Sigmoid colon (tissue), 7 donors: ENCODE results near the gene NBAS. TPM values are rescaled to one million over a fixed set of nuclear protein-coding genes. Genes with fewer than 3 reads are reported as not detected.
A peak's percentile ranks its signal among the peaks of the same experiment; 100 is the strongest.

Experiments
- DNase-seq: peaks from one replicate; pipeline ENCODE4 v3.0.0-alpha.2; 2019
- H3K27ac ChIP-seq, 4 donors: fragments of 200-600 bp; sonication (generic); one replicate each; pipeline ENCODE4 v1.5.1; 2016 to 2019; ENCODE audit warnings: mild to moderate bottlenecking in 1 of 4
- H3K27me3 ChIP-seq, 3 donors: fragments of 200-600 bp; sonication (generic); one replicate each; pipeline ENCODE4 v1.5.1; 2019; ENCODE audit warnings: mild to moderate bottlenecking in 1 of 3
- H3K36me3 ChIP-seq, 4 donors: fragments of 200-600 bp; sonication (generic); one replicate each; pipeline ENCODE4 v1.5.1; 2016 to 2019
- H3K4me1 ChIP-seq, 4 donors: fragments of 200-600 bp; sonication (generic); one replicate each; pipeline ENCODE4 v1.5.1; 2017 to 2019
- H3K4me3 ChIP-seq, 4 donors: fragments of 200-600 bp; sonication (generic); one replicate each; pipeline ENCODE4 v1.5.1; 2017 to 2019; ENCODE audit warnings: mild to moderate bottlenecking in 2 of 4, moderate library complexity in 1 of 4
- H3K9me3 ChIP-seq, 4 donors: fragments of 200-600 bp in 3 of 4; sonication (generic) in 3 of 4; one replicate each; pipeline versions ENCODE4 v1.5.1 to v1.6.1; 2013 to 2019
- EP300 ChIP-seq, 4 donors: sonication (generic); formaldehyde crosslinking; IDR thresholded peaks; one replicate each; pipeline ENCODE4 v1.6.1; 2017; ENCODE audit warnings: antibody characterized with exemption in 4 of 4
- POLR2A ChIP-seq, 2 donors: fragments of 450-650 bp; IDR thresholded peaks; one replicate each; pipeline ENCODE4 v1.6.1; 2016; ENCODE audit warnings: antibody characterized with exemption in 2 of 2, mild to moderate bottlenecking in 2 of 2, moderate library complexity in 2 of 2
- POLR2AphosphoS5 ChIP-seq, 4 donors: sonication (generic); formaldehyde crosslinking; IDR thresholded peaks; one replicate each; pipeline ENCODE4 v1.6.1; 2017; ENCODE audit warnings: antibody characterized with exemption in 4 of 4
- WGBS, 2 donors: extraction: QIAGEN DNeasy Blood & Tissue Kit; methylation state at CpG; one replicate each; pipeline ENCODE4 v1.1.7; 2013; 5-methylcytosine and 5-hydroxymethylcytosine counted together
- intact Hi-C: fragments of 100-400 bp; cut with DNase I; formaldehyde crosslinking; loops from one replicate; pipeline ENCODE4 v1.15.1; 2023
- polyA plus RNA-seq, 3 donors: library from polyadenylated mRNA; stranded (reverse); fragments of 200-250 nt; gene quantifications; one replicate each; pipeline ENCODE4 v1.2.3, GENCODE V29; 2013
- total RNA-seq, 4 donors: library from RNA; depleted of rRNA; stranded (reverse); fragments of >200 nt; gene quantifications; one replicate each; pipeline ENCODE4 v1.1.0, GENCODE V29; 2016
- TF ChIP-seq, protein P1 (sequence below), 4 experiments: fragments of 450-650 bp in 3 of 4; fragments of 200-600 bp in 1 of 4; IDR thresholded peaks; one replicate each; pipeline ENCODE4 v1.5.1; 2016 to 2019; ENCODE audit warnings: antibody characterized with exemption in 4 of 4, mild to moderate bottlenecking in 3 of 4, moderate library complexity in 2 of 4
- donor health status: healthy with polysubstance abuse.
- donor health status: Bipolar disorder and iron deficiency.
- donor health status: healthy.

Gene NBAS
- total and polyA plus RNA-seq, 7 donors, result 3.9 to 53.2 (median 41.9) TPM

DNA sequence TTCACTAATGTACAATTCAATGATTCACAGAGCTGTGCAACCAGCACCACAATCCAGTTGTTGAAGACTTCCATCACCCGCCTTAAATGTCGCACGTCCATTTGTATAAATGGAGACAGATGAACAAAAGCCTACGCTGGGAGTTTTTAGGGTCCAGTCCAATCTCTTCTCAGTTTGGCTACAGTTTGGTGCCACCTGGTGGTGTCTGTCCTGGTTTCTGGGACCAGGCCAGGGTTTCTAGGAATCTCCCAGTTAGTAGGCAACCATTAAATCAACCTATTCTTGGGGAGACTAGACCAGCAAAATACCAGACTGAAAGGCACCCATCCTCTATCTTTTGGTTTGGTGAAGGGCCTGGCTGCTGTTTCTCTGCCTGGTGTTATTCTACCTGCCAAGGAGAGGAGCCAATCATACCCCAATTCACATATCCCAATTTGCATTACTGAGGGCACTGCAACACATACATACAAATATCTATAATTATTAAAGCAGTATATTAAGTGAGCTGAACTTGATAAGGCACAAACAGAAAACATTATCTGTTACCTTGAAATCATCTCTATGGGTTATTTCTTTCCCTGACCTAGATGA is 27.3 kb upstream of the NBAS start:
- no peak for DNase-seq

DNA sequence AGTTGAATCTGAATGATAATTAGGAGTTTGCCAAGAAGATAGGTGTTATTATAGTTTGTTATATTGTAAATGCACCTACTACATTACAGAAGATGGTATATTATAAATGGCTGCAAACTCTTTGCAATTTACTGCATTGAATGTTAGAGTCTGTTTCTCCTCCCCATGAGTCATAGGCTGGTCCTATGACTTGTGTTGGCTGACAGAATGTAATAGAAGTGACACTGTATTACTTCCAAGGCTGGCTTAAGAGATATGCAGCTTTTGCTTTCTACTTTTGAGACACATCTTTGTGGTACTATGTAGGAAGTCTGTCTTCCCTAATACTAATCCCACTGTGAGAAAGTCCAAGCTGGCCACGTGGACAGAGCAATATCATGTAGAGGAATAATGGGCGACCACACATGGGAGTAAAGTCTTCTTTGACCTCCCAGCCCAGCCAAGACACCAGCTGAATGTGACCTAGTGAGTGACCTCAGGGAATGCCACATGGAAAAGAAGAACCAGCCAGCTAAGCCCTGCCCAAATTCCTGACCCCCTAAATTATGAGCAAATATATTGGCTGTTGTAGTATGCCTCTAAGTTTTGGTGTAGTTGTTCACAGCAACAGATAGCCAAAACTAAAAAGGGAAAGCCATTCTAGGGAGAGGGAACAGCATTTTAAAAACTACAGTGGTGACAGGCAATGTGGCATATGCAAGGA is 23.8 kb upstream of the NBAS start:
- Histone ChIP-seq H3K36me3 (no peaks in the 10 kb centered on the region), H3K27ac (no peak overlapping the region), H3K4me1 (no peaks in the 10 kb centered on the region), H3K27me3 (no peaks in the 10 kb centered on the region), H3K4me3 (no peak overlapping the region), H3K9me3 (no peaks in the 10 kb centered on the region)
- intact Hi-C loops, result no loop called here
- 81 to 88% methylated on average over 2 of the region's 2 CpGs for WGBS, 2 donors
- no peak for DNase-seq
- TF ChIP-seq POLR2A (IDR thresholded peaks at IDR 0.05), result no peak
- TF ChIP-seq, protein P1, sequence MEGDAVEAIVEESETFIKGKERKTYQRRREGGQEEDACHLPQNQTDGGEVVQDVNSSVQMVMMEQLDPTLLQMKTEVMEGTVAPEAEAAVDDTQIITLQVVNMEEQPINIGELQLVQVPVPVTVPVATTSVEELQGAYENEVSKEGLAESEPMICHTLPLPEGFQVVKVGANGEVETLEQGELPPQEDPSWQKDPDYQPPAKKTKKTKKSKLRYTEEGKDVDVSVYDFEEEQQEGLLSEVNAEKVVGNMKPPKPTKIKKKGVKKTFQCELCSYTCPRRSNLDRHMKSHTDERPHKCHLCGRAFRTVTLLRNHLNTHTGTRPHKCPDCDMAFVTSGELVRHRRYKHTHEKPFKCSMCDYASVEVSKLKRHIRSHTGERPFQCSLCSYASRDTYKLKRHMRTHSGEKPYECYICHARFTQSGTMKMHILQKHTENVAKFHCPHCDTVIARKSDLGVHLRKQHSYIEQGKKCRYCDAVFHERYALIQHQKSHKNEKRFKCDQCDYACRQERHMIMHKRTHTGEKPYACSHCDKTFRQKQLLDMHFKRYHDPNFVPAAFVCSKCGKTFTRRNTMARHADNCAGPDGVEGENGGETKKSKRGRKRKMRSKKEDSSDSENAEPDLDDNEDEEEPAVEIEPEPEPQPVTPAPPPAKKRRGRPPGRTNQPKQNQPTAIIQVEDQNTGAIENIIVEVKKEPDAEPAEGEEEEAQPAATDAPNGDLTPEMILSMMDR (IDR thresholded peaks at IDR 0.05), result no peak
- TF ChIP-seq POLR2AphosphoS5 (IDR thresholded peaks at IDR 0.05), result no peak
- no peak for TF ChIP-seq EP300 (IDR thresholded peaks at IDR 0.05)

More for the DNA sequence above, 27.3 kb upstream of the NBAS start:
- intact Hi-C loops, result no loop called here
- 49 to 56% methylated on average over 4 of the region's 4 CpGs for WGBS, 2 donors
- TF ChIP-seq, protein P1 (IDR thresholded peaks at IDR 0.05), result peak in 1 of 4 experiments; percentile 27
- no peak for TF ChIP-seq POLR2A (IDR thresholded peaks at IDR 0.05)
- no peaks in the 10 kb centered on the region for H3K27me3 ChIP-seq
- no peak overlapping the region for H3K4me3 ChIP-seq
- no peak overlapping the region for H3K27ac ChIP-seq
- H3K4me1 ChIP-seq, result peaks cover 0 to 20% (median 16%) of the 10 kb centered on the region in 4 donors
- no peaks in the 10 kb centered on the region for H3K9me3 ChIP-seq
- no peaks in the 10 kb centered on the region for H3K36me3 ChIP-seq

DNA sequence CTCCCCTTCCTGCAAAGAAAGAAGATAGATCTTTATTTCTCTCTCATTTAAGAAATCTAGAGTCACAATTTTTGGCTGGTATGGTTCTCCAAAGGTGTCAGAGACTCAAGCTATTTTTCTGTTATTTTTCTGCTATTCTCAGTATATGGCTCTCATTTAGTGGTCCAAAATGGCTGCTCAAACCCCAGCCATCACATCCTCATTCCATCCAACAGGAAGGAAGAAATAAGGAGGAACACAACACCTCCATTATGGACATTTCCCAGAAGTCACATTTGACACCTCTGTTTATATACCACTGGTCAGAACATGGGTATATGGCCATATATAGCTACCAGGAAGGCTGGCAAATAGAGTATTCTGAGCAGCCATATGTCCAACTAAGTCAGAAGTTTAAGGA is 23.2 kb upstream of the NBAS start:
- Histone ChIP-seq H3K36me3 (no peaks in the 10 kb centered on the region), H3K4me3 (no peak overlapping the region), H3K27me3 (no peaks in the 10 kb centered on the region), H3K4me1 (no peaks in the 10 kb centered on the region), H3K27ac (no peak overlapping the region), H3K9me3 (no peaks in the 10 kb centered on the region)
- TF ChIP-seq POLR2AphosphoS5 (IDR thresholded peaks at IDR 0.05) (no peak), POLR2A (IDR thresholded peaks at IDR 0.05) (no peak), EP300 (IDR thresholded peaks at IDR 0.05) (no peak)
- TF ChIP-seq, protein P1 (IDR thresholded peaks at IDR 0.05), result no peak
- intact Hi-C loops, result no loop called here
- no peak for DNase-seq

DNA sequence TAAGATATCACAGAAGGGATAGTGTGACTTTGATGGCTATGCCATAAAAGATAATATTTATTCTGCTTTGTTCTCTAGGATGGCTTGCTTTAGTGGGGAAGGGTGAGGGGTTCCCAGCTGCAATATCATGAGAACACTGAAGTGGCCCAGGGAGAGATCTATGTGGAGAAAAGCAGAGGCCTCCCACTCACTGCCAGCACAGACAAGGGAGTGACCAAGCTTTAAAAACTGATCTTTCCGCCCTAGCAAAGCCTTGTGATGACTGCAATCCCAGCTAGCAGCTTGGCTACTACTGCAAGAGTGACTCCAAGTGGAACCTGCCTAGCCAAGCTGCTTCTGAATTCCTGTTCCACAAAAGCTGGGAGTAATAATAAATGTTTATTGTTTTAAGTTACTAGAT is 22.7 kb upstream of the NBAS start:
- Histone ChIP-seq H3K4me3 (no peak overlapping the region), H3K27ac (no peak overlapping the region), H3K9me3 (no peaks in the 10 kb centered on the region), H3K27me3 (no peaks in the 10 kb centered on the region), H3K4me1 (no peaks in the 10 kb centered on the region), H3K36me3 (no peaks in the 10 kb centered on the region)
- WGBS, 2 donors, result 77 to 91% methylated on average over 1 of the region's 1 CpG
- intact Hi-C loops, result no loop called here
- TF ChIP-seq, protein P1 (IDR thresholded peaks at IDR 0.05), result no peak
- TF ChIP-seq EP300 (IDR thresholded peaks at IDR 0.05), result no peak
- no peak for DNase-seq
